LNCaP clone FGC (cell line): ENCODE measurements around the gene SDK2.

Source experiments
- DNase-seq: peaks from one replicate; pipeline ENCODE4 v3.0.0-alpha.2; 2011; ENCODE audit warnings: low read depth
- H3K4me3 ChIP-seq: 2 replicates; pipeline ENCODE4 v1.5.1; 2011; ENCODE audit warnings: mild to moderate bottlenecking, low read depth, low read length, control low read depth
- TF ChIP-seq, protein P1 (sequence below): IDR thresholded peaks from 2 replicates; pipeline ENCODE4 v1.5.1; 2012; ENCODE audit warnings: mild to moderate bottlenecking; ENCODE audit not compliant: control insufficient read depth, insufficient read depth; ENCODE audit errors: extremely low read depth

Gene SDK2

DNA sequence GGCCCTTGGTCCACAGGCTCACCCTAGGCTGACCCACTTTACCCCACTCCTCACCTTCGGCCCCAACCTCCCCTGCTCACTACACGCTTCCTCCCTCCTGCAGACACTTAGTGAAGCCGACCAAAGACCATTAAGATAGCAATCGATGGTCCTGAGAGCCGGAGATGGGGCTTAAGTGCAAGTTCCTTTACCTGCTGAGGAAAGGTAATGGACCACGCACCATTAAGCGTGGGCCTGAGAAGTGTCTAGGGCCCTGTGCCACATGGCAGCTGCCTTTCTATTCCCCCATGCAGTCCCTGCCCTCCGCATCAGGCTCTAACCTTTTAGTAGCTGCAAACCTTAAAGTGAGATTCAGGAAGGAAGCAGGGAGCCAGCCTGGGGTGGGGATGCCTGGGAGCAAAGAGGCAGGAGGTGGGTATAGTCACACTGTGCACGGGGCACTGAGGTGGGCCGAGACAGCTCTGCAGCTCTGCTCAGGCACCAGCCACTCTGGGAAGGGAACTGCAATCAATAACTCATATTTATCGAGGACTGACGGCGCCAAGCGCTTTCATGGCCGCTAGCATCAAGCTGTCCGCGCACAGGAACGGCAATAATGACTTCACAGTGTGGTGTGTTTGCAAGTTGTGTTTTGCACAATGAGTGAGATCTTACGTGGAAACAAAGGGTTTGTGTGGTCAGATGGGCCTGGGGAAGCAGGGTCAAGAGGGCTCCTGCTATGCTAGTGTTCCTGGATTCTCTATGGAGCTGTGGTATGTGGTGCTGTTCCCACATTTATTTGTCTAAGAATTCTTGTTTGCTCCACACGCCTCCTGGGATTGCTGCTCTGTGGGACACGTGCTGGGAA is 247.6 kb downstream of the SDK2 start:
- no peak for DNase-seq
- TF ChIP-seq, protein P1, sequence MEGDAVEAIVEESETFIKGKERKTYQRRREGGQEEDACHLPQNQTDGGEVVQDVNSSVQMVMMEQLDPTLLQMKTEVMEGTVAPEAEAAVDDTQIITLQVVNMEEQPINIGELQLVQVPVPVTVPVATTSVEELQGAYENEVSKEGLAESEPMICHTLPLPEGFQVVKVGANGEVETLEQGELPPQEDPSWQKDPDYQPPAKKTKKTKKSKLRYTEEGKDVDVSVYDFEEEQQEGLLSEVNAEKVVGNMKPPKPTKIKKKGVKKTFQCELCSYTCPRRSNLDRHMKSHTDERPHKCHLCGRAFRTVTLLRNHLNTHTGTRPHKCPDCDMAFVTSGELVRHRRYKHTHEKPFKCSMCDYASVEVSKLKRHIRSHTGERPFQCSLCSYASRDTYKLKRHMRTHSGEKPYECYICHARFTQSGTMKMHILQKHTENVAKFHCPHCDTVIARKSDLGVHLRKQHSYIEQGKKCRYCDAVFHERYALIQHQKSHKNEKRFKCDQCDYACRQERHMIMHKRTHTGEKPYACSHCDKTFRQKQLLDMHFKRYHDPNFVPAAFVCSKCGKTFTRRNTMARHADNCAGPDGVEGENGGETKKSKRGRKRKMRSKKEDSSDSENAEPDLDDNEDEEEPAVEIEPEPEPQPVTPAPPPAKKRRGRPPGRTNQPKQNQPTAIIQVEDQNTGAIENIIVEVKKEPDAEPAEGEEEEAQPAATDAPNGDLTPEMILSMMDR = no peak
- no peak overlapping the region for H3K4me3 ChIP-seq

DNA sequence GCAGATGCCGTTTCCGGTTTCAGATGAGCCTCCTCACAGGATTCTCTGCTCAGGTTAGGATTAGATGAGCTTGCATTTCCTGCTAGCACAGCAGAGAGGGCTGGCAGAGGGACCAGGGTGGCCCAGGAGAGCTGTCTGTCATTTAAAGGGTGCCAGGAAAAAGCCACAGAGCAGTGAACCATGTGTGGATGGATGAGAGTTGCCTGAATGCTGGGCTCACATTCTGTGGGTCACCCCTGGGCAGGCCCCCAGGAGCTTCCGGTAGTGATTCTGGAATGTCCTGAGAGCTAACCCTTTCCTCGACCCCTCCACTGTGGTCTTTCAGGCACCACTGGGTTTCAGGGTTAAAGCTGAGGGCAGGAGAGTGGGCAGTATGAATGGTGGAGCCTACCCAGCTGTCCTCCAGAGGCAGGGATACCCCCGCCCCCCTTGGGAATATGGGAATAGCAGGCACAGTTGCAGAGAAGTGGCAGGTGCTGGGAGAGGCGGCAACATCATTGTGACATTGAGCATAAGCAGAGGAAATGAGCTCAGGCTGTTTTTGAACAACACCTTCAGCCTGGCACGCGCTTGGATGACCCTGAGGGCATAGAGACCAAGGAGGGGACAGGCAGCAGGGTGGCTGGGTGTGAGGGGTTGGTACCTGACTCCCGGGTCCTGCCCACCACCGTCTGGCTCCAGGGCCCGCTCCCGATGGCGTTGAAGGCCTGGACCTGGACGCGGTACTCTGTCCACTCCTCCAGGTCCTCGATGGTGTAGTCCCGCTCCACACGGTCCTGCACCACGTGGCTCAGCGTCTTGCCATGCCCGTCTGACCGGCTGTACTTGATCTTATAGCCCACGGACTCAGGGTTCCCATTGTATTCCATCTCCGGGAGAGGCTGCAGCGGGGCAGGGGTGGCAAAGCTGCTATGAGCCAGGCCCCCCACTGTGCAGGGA is 249.5 kb downstream of the SDK2 start:
- TF ChIP-seq, protein P1 = no peak
- no peak for DNase-seq
- H3K4me3 ChIP-seq = no peak overlapping the region

DNA sequence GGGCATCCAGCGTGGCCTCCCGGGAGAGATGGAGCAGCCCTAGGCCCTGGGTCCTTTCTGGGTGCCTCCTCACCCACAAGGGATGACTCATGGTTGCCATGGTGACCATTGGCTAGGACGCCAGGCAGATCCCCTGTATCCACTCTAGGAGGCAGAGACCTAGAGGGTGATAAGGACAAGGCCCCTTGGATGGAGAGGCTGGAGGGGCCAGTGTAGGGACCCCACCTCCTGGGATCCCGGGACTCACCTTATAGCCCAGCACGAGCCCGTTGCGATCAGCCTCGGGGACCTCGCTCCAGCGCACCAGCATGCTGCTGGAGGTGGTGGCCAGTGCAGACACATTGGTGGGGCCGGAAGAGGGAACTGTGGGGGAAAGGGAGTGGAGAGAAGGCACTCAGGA is 250.3 kb downstream of the SDK2 start:
- H3K4me3 ChIP-seq = no peak overlapping the region
- TF ChIP-seq, protein P1 = no peak
- DNase-seq = no peak

DNA sequence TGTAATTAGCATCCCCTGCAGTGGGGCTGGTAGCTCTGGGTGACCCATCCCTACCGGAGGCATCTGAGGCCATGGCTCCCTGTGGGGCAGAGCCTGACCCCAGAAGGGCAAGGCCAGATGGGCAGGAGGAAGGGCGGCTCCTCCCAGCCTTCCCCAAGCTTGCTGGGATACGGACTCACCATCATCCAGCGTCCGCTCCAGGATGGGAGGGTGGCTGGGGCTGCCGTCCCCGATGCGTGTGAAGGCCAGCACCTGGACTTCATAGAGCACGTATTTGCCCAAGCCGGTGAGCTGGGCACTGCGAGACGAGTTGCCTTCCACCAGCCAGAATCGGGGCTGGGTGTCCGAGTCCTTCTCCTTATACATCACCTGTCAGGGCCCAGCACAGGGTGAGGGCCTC is 250.9 kb downstream of the SDK2 start:
- no peak for DNase-seq
- TF ChIP-seq, protein P1 = no peak
- H3K4me3 ChIP-seq = no peak overlapping the region

DNA sequence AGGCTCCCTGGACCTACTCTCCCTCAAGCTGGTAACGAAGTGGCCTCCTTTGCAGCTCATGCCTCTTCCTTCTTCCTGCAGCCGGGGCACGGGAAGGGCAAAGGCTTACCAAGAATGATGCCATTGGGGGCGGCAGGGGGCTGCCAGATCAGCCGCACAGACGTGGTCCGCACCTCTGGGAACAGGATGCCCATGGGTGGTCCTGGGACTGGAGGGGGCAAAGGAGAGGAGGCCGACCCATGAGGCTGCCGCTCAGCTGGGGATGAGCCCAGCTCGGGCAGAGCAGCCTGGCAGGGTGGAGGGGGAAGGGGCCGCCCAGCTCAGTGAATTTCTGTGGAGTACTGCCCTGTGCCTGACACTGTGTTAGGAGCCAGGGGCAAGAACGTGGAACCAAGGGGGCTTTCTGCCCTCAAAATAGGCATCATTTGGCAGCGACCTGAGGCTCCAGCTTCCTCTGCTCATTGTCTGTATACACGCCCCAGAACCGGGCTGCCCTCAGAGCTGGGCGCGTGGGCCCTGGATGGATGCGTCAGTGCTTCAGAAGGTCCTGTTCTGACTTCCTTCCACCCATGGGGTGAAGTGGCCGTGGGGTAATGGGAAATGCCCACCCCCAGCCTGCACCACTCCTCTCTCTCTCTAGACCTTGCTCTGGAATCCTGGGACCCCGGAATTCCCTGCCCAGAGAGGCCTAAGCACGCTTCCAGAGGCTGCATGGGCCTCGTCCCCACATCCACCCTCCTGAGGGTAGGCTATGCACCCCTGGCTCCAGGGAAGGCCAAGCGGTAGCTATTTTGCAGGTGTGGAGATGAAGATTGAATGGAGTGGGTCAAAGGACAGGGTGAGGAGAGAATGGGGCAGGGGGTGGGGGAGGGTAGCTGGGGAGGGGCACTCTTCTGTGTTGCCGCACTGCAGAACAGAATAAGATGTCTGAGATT is 252.6 kb downstream of the SDK2 start:
- DNase-seq = no peak
- TF ChIP-seq, protein P1 = no peak

DNA sequence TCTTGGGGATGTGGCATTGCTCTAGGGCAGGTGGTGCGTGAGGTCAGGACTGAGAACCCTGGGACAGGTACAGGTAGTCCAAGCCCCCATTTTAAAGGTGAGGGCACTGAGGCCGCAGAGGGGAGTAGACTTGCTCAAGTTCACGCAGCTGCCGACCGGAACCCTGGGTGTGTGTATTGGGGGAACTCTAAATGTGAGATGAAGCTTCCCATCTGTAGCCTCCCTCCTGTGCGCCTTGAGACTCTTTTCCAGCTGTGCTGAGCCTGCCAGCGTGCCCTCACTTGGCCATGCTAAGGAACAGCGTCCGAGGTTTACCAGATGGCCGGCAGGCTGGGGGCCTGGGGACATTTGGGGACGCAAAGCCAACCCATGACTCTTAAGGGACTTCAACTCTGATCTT is 253.4 kb downstream of the SDK2 start:
- H3K4me3 ChIP-seq = no peak overlapping the region
- TF ChIP-seq, protein P1 = no peak
- DNase-seq = no peak

More for the DNA sequence above, 252.6 kb downstream of the SDK2 start:
- H3K4me3 ChIP-seq = no peak overlapping the region
